Mucosa of gallbladder (tissue), 1 donor: ENCODE results near the gene CDH6. TPM values are rescaled to one million over a fixed set of nuclear protein-coding genes. Genes with fewer than 3 reads are reported as not detected.

Source experiments
- DNase-seq: peaks from one replicate; pipeline ENCODE4 v3.0.0-alpha.2; 2020; ENCODE audit warnings: low spot score
- total RNA-seq: library from RNA; stranded (reverse); gene quantifications from one replicate; pipeline ENCODE4 v1.2.1, GENCODE V29; 2021
- donor health status: DM: no; HTN: no; CAD: no.

Gene CDH6
- 75.9 TPM for total RNA-seq

- peak; percentile 65 for DNase-seq
Observed at GRCh38 chr5:31193591-31194467, at the start of gene CDH6. CDH6 (plus strand) TSS chr5:31193686; CDS start chr5:31267474, 73,788 bp downstream.

- DNase-seq: no peak
Observed at GRCh38 chr5:31144364-31144763, 49.1 kb upstream of the CDH6 start.

GRCh38 chr5:31148959-31149475 lies 44.5 kb upstream of the CDH6 start:
- no peak for DNase-seq

GRCh38 chr5:31153521-31153920 lies 40.0 kb upstream of the CDH6 start:
- no peak for DNase-seq

- DNase-seq: no peak
Observed at GRCh38 chr5:31156631-31157160, 36.8 kb upstream of the CDH6 start.

- DNase-seq: no peak
Observed at GRCh38 chr5:31157720-31158119, 35.8 kb upstream of the CDH6 start.

- no peak for DNase-seq
Observed at GRCh38 chr5:31158686-31159085, 34.8 kb upstream of the CDH6 start.

GRCh38 chr5:31161781-31162181 lies 31.7 kb upstream of the CDH6 start:
- peak; percentile 20 for DNase-seq

GRCh38 chr5:31165729-31166128 lies 27.8 kb upstream of the CDH6 start:
- no peak for DNase-seq

GRCh38 chr5:31169379-31169778 lies 24.1 kb upstream of the CDH6 start:
- no peak for DNase-seq

GRCh38 chr5:31172881-31173280 lies 20.6 kb upstream of the CDH6 start:
- no peak for DNase-seq

GRCh38 chr5:31173614-31174013 lies 19.9 kb upstream of the CDH6 start:
- DNase-seq: no peak

GRCh38 chr5:31181376-31181987 lies 12.0 kb upstream of the CDH6 start:
- DNase-seq: no peak

- DNase-seq: no peak
Observed at GRCh38 chr5:31182136-31182535, 11.3 kb upstream of the CDH6 start.

- no peak for DNase-seq
Observed at GRCh38 chr5:31185951-31186350, 7.5 kb upstream of the CDH6 start.

- no peak for DNase-seq
Observed at GRCh38 chr5:31186672-31187267, 6.7 kb upstream of the CDH6 start.

GRCh38 chr5:31187591-31187990 lies 5.9 kb upstream of the CDH6 start:
- no peak for DNase-seq

- DNase-seq: no peak
Observed at GRCh38 chr5:31192442-31192841, 1.0 kb upstream of the CDH6 start.

GRCh38 chr5:31193116-31193515 lies 370 bp upstream of the CDH6 start:
- DNase-seq: no peak

GRCh38 chr5:31194468-31194813 lies 955 bp downstream of the CDH6 start:
- no peak for DNase-seq

GRCh38 chr5:31194892-31195555 lies 1.5 kb downstream of the CDH6 start:
- DNase-seq: peak; percentile 14

GRCh38 chr5:31196309-31196708 lies 2.8 kb downstream of the CDH6 start:
- no peak for DNase-seq
